GM12864 (cell line): ENCODE results near the gene CIB1.

Source experiments
- DNase-seq: peaks from one replicate; pipeline ENCODE4 v3.0.0-alpha.2; 2011; ENCODE audit warnings: low read depth
- H3K4me3 ChIP-seq: 2 replicates; pipeline ENCODE4 v1.5.1; 2011; ENCODE audit warnings: mild to moderate bottlenecking, low read depth, low read length, control low read depth
- TF ChIP-seq, protein P1 (sequence below): IDR thresholded peaks from 2 replicates; pipeline ENCODE4 v1.5.1; 2011; ENCODE audit warnings: low read depth, mild to moderate bottlenecking, moderate library complexity, low read length, control low read depth, inconsistent platforms; ENCODE audit errors: missing control alignments

Gene CIB1

DNA sequence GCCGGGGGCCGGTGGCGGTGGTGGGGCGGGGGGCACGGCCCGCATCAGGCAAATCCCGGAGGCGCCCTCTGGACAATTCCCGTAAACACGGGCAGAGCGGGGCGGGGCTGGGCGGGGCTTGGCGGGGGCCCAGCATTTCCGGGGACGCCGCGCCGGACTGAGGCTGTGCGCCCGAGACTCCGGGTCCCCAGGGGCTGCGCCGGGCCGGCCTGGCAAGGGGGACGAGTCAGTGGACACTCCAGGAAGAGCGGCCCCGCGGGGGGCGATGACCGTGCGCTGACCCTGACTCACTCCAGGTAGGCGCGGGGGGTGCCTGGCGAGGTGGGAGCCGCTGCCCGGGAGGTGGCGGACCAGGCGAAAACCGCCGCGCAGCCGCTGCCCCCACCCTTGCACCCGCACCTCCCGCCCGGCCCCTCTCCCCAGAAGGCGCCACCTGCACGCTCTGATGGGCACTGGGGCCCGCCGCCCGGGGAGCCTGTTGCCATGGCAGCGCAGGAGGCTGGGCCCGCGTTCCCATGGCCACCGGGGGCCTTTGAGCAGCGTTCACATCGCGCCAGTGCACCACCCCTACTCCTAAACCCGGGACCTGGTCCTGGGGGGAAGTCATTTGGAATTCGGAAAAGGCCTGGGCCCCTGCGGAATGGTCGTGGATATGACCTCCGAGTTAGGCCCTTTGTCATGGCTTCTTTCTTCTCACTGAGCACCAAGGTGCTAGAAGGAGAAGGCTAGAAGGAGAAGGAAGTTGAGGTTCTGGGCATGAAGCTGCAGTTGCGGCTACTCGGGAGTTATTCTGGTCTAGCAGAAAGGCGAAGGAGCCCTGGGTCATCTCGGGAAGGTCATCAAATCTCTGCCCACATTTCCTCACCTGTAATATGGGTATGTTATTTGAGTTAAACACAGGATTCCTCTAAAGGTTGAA, 48.7 kb downstream of the CIB1 start:
- no peak for DNase-seq
- H3K4me3 ChIP-seq, result peak overlapping the region; percentile 74
- TF ChIP-seq, protein P1, sequence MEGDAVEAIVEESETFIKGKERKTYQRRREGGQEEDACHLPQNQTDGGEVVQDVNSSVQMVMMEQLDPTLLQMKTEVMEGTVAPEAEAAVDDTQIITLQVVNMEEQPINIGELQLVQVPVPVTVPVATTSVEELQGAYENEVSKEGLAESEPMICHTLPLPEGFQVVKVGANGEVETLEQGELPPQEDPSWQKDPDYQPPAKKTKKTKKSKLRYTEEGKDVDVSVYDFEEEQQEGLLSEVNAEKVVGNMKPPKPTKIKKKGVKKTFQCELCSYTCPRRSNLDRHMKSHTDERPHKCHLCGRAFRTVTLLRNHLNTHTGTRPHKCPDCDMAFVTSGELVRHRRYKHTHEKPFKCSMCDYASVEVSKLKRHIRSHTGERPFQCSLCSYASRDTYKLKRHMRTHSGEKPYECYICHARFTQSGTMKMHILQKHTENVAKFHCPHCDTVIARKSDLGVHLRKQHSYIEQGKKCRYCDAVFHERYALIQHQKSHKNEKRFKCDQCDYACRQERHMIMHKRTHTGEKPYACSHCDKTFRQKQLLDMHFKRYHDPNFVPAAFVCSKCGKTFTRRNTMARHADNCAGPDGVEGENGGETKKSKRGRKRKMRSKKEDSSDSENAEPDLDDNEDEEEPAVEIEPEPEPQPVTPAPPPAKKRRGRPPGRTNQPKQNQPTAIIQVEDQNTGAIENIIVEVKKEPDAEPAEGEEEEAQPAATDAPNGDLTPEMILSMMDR, result no peak

DNA sequence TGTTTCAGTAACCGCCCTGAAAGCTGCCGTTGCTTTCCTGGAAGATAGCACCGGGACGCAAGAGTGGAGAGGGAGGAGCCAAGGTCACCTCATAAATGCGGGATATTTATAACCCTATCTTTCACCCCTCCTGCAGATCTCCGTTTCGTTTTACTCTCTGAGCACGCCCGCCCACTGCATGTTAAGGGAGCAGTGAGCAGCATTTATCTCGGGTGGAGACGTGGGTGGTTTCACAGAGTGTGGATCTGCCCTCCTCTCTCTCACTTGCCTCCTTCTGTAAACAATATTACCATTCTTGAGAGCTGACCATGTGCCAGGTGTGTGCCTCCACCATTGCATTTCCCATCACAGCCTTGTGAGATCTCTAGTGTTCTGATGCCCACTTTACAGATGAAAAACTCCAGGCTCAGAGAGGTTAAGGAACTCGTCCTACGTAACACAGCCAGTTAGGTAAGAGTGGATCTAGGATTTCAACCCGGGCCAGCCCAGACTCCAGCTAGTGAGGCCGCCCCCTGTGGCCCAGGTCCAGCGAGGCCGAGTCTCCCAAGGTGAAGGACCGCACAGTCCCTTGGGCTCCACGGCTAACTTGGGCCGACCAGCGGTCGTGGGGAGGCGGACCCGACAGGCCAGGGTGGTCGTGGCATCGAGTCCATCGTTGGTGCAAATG, 49.5 kb downstream of the CIB1 start:
- peak; percentile 81 for DNase-seq
- TF ChIP-seq, protein P1, result no peak
- H3K4me3 ChIP-seq, result peak overlapping the region; percentile 74

DNA sequence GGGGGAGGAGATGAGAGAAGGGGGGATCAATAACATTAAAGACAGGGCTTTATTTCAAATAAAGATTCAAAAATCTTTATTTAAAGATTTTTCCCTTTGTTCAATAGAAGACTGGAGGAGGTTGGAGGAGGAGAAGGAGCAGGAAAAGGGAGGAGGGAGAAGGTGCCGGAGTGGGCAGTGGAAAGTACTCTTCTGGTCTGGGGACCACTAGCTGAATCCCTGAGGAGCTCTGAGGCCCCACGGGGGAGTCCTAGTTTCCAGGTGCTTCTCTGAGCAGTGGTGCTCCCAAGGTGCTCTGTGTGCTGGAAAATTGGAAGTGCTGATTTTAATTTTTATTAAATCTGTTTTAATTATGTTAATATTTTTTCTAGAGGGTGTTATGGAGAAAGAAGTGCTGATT, 52.0 kb downstream of the CIB1 start:
- no peak overlapping the region for H3K4me3 ChIP-seq
- no peak for DNase-seq
- TF ChIP-seq, protein P1, result no peak
